K562 (cell line): ENCODE results near the gene TTBK1. TPM values are rescaled to one million over a fixed set of nuclear protein-coding genes. Genes with fewer than 3 reads are reported as not detected.

ENCODE experiments used
- ARID4B ChIP-seq: sonication (generic); formaldehyde crosslinking; IDR thresholded peaks from 2 replicates; pipeline ENCODE4 v1.8.0; 2022; ENCODE audit warnings: mild to moderate bottlenecking, missing genetic modification reagents
- BRF2 ChIP-seq: IDR thresholded peaks from 3 replicates; pipeline ENCODE4 v1.6.1; 2011; ENCODE audit warnings: borderline replicate concordance, mild to moderate bottlenecking; ENCODE audit not compliant: insufficient read length, insufficient read depth
- CHD1 ChIP-seq: fragments of 200-600 bp; sonication (generic); IDR thresholded peaks from one replicate; pipeline ENCODE4 v1.6.1; 2012; ENCODE audit warnings: mild to moderate bottlenecking, moderate library complexity, low read length, inconsistent platforms
- CREBBP ChIP-seq: IDR thresholded peaks from one replicate; pipeline ENCODE4 v1.6.1; 2012; ENCODE audit warnings: low read depth, mild to moderate bottlenecking, control low read depth, inconsistent platforms, low read length
- ERF ChIP-seq: fragments of 450-650 bp; formaldehyde crosslinking; IDR thresholded peaks from 2 replicates; pipeline ENCODE4 v1.4.0; 2020; ENCODE audit warnings: mild to moderate bottlenecking, mixed read lengths
- FOXP1 ChIP-seq: sonication (generic); formaldehyde crosslinking; IDR thresholded peaks from 2 replicates; pipeline ENCODE4 v1.8.0; 2022; ENCODE audit warnings: mild to moderate bottlenecking, missing genetic modification reagents
- HDAC3 ChIP-seq: fragments of 450-650 bp; IDR thresholded peaks from 2 replicates; pipeline ENCODE4 v1.6.1; 2018; ENCODE audit warnings: borderline replicate concordance, mild to moderate bottlenecking, moderate library complexity; ENCODE audit not compliant: partially characterized antibody
- MEF2D ChIP-seq: conservative IDR thresholded peaks from 2 replicates; pipeline ENCODE4 v1.6.1; 2016; ENCODE audit warnings: low read depth, missing genetic modification characterization, missing compliant biosample characterization
- NFIX ChIP-seq: fragments of 250-450 bp; sonication (Bioruptor Pico); IDR thresholded peaks from 2 replicates; pipeline ENCODE4 v1.4.0; 2020; ENCODE audit warnings: low read depth, mild to moderate bottlenecking, moderate library complexity
- NR2C1 ChIP-seq, 2 experiments: fragments of 450-650 bp; IDR thresholded peaks; 2 replicates each; pipeline ENCODE4 v1.6.1; 2017; ENCODE audit warnings: mild to moderate bottlenecking in 2 of 2, antibody characterized with exemption in 1 of 2, inconsistent platforms in 1 of 2, missing compliant biosample characterization in 1 of 2, missing genetic modification characterization in 1 of 2
- PREB ChIP-seq: sonication (generic); formaldehyde crosslinking; IDR thresholded peaks from 2 replicates; pipeline ENCODE4 v1.8.1; 2023; ENCODE audit warnings: mild to moderate bottlenecking, missing genetic modification reagents
- SAP30 ChIP-seq: fragments of 200-600 bp; sonication (generic); IDR thresholded peaks from 2 replicates; pipeline ENCODE4 v1.6.1; 2012; ENCODE audit warnings: borderline replicate concordance, low read depth, mild to moderate bottlenecking, moderate library complexity, low read length, control low read depth, inconsistent platforms; ENCODE audit not compliant: insufficient read depth, poor library complexity, severe bottlenecking
- ZNF197 ChIP-seq: fragments of 200-800 bp; sonication (Bioruptor generic); IDR thresholded peaks from 2 replicates; pipeline ENCODE4 v1.6.1; 2016; ENCODE audit warnings: low read depth, missing genetic modification characterization, missing compliant biosample characterization
- ZNF24 ChIP-seq: fragments of 450-650 bp; IDR thresholded peaks from 2 replicates; pipeline ENCODE4 v1.6.1; 2016
- ZNF76 ChIP-seq: fragments of 250-450 bp; sonication (Bioruptor Pico); IDR thresholded peaks from 2 replicates; pipeline ENCODE4 v1.4.0; 2020; ENCODE audit warnings: mild to moderate bottlenecking, moderate library complexity, borderline replicate concordance
- polyA plus RNA-seq, 8 experiments: library from polyadenylated mRNA; depleted of rRNA in 4 of 8; stranded (reverse) in 5 of 8; unstranded in 3 of 8; fragments of >200 nt; fragmentation: Nextera tagmentation in 2 of 8; fragmentation: Illumina TruSeq in 1 of 8; extraction: Ambion mirVana in 2 of 8; extraction: Trizol in 1 of 8; gene quantifications; 2 replicates each; pipeline versions ENCODE4 v1.2.1 to v1.2.3, GENCODE V29; 2011 to 2014; ENCODE audit warnings: inconsistent platforms in 1 of 8, missing spikeins in 1 of 8
- total RNA-seq, 7 experiments: library from RNA; depleted of rRNA in 6 of 7; stranded (reverse); fragments of >200 nt in 6 of 7; fragmentation: Illumina TruSeq in 2 of 7; extraction: Trizol in 2 of 7; gene quantifications; 2 replicates each; pipeline versions ENCODE4 v1.2.1 to v1.2.3, GENCODE V29; 2011 to 2021; ENCODE audit warnings: low replicate concordance in 1 of 7
- TF ChIP-seq, protein P1 (sequence below): fragments of 450-650 bp; conservative IDR thresholded peaks from 2 replicates; pipeline ENCODE4 v1.6.1; 2016; ENCODE audit warnings: missing genetic modification characterization, low read depth, mild to moderate bottlenecking, control low read depth, missing compliant biosample characterization
- TF ChIP-seq, protein P2 (sequence below): fragments of 250-450 bp; sonication (Bioruptor Pico); IDR thresholded peaks from 2 replicates; pipeline ENCODE4 v1.9.0; 2021; ENCODE audit warnings: mild to moderate bottlenecking

TTBK1 gene
- total and polyA plus RNA-seq, 9 of the 15 experiments (the other 6 are each of a cell fraction or from before 2014, with no cell fraction given), result not detected

- TF ChIP-seq FOXP1 (CRISPR knock-in tag), result peak; percentile 62; the same call in 1 of the 2 replicates
- no peak for TF ChIP-seq MEF2D (tag)
- TF ChIP-seq, protein P1, sequence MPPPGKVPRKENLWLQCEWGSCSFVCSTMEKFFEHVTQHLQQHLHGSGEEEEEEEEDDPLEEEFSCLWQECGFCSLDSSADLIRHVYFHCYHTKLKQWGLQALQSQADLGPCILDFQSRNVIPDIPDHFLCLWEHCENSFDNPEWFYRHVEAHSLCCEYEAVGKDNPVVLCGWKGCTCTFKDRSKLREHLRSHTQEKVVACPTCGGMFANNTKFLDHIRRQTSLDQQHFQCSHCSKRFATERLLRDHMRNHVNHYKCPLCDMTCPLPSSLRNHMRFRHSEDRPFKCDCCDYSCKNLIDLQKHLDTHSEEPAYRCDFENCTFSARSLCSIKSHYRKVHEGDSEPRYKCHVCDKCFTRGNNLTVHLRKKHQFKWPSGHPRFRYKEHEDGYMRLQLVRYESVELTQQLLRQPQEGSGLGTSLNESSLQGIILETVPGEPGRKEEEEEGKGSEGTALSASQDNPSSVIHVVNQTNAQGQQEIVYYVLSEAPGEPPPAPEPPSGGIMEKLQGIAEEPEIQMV (tag), result no peak
- no peak for TF ChIP-seq BRF2
- TF ChIP-seq HDAC3, result no peak
- 0 out of 2 replicates have a peak, but pooled peaks have one; percentile 61 for TF ChIP-seq ZNF76 (CRISPR knock-in tag)
- no peak for TF ChIP-seq SAP30
- TF ChIP-seq ERF (CRISPR knock-in tag), result 0 out of 2 replicates have a peak, but pooled peaks have one; percentile 75
- no peak for TF ChIP-seq PREB (CRISPR knock-in tag)
- TF ChIP-seq NFIX (CRISPR knock-in tag), result no peak
- TF ChIP-seq ZNF24, result no peak
- TF ChIP-seq ARID4B, result peak; percentile 86
- no peak for TF ChIP-seq CREBBP
- peak; percentile 19 for TF ChIP-seq CHD1
- peak; percentile 26; the same call in 1 of the 2 replicates for TF ChIP-seq NR2C1 (IDR thresholded peaks at IDR 0.05)
- peak; percentile 89 for TF ChIP-seq NR2C1 (tag; IDR thresholded peaks at IDR 0.05)
- peak; percentile 95 for TF ChIP-seq ZNF197 (CRISPR knock-in tag)
- TF ChIP-seq, protein P2, sequence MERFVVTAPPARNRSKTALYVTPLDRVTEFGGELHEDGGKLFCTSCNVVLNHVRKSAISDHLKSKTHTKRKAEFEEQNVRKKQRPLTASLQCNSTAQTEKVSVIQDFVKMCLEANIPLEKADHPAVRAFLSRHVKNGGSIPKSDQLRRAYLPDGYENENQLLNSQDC (CRISPR knock-in tag), result no peak
Observed at GRCh38 chr6:43247114-43247999, 4.1 kb downstream of the TTBK1 start (continued).
